K562 (cell line): ENCODE results near the gene TSC22D3. TPM values are rescaled to one million over a fixed set of nuclear protein-coding genes. Genes with fewer than 3 reads are reported as not detected.

Experiments
- ATAC-seq: fragments of 200-7000 bp; cut with Tn5 transposase; 3 replicates; pipeline ENCODE4 v1.9.1; 2020; ENCODE audit warnings: moderate library complexity
- BruUV-seq: library from RNA; stranded (reverse); fragments of 400-500 nt; replicated peaks from 2 replicates; lab custom pipeline; 2021; lab: Mats Ljungman, UMichigan
- CTCF ChIA-PET: fragments of 300-600 bp; formaldehyde crosslinking; extraction: SDS; loops from one replicate; lab custom pipeline; 2021; ENCODE audit warnings: low intra/inter-chr PET ratio; lab: Yijun Ruan, JAX
- POLR2A ChIA-PET: fragments of 300-600, 350-650 bp; sonication (Branson Sonifier 250); formaldehyde crosslinking; extraction: SDS; loops from one replicate; lab custom pipeline; 2021; ENCODE audit warnings: antibody characterized with exemption, inconsistent platforms; lab: Yijun Ruan, JAX
- DNase-seq, 4 experiments: peaks; one replicate each; pipeline versions ENCODE4 v3.0.0 to v3.0.0-alpha.2; 2011 to 2018; ENCODE audit warnings: low spot score in 3 of 4, mixed read lengths in 3 of 4; ENCODE audit errors: extremely low read depth in 1 of 4
- FAIRE-seq: peaks from 2 replicates; lab custom pipeline; 2011; peaks lifted over from hg19 to GRCh38; lab: Jason Lieb, UNC
- H2AFZ ChIP-seq: 2 replicates; pipeline ENCODE4 v1.6.0; 2011; ENCODE audit warnings: low read depth, low read length, control low read depth, inconsistent platforms
- H3K27ac ChIP-seq: fragments of 200-600 bp; 3 replicates; pipeline ENCODE4 v1.8.0; 2011; ENCODE audit warnings: low read depth, mild to moderate bottlenecking, control low read depth, inconsistent platforms, low read length, moderate library complexity, mixed read lengths; ENCODE audit errors: extremely low read depth
- H3K27me3 ChIP-seq, 2 experiments: fragments of 300-600 bp in 1 of 2; 2 replicates in 1 of 2; 3 replicates in 1 of 2; pipeline versions ENCODE4 v1.6.0 to v1.8.0; 2011; ENCODE audit warnings: inconsistent platforms in 2 of 2, low read length in 2 of 2, mild to moderate bottlenecking in 1 of 2, mixed read lengths in 1 of 2, moderate library complexity in 1 of 2; ENCODE audit not compliant: control insufficient read depth in 2 of 2, insufficient read depth in 2 of 2
- H3K36me3 ChIP-seq: fragments of 300-600 bp; 3 replicates; pipeline ENCODE4 v1.8.0; 2011; ENCODE audit warnings: mild to moderate bottlenecking, low read length, inconsistent platforms; ENCODE audit not compliant: control insufficient read depth, insufficient read depth
- H3K4me1 ChIP-seq, 2 experiments: fragments of 200-600 bp in 1 of 2; replicated peaks in 1 of 2; 2 replicates in 1 of 2; 3 replicates in 1 of 2; pipeline versions ENCODE4 v1.5.1 to v1.8.0; 2011; ENCODE audit warnings: inconsistent platforms in 2 of 2, low read length in 2 of 2, mild to moderate bottlenecking in 1 of 2, mixed read lengths in 1 of 2, moderate library complexity in 1 of 2; ENCODE audit not compliant: control insufficient read depth in 2 of 2, insufficient read depth in 2 of 2
- H3K4me2 ChIP-seq: 2 replicates; pipeline ENCODE4 v1.6.1; 2011; ENCODE audit warnings: low read length, control low read depth, inconsistent platforms, mixed read lengths; ENCODE audit not compliant: insufficient read depth
- H3K4me3 ChIP-seq: fragments of 200-600 bp; sonication (generic), shearing (Covaris generic); 2 replicates; pipeline ENCODE4 v1.5.1; 2016; ENCODE audit warnings: control low read depth, inconsistent platforms
- H3K79me2 ChIP-seq: fragments of 200-600 bp; 3 replicates; pipeline ENCODE4 v1.8.0; 2011; ENCODE audit warnings: low read length, inconsistent platforms; ENCODE audit not compliant: control insufficient read depth, insufficient read depth
- H3K9ac ChIP-seq, 2 experiments: 2 replicates each; pipeline versions ENCODE4 v1.6.0 to v1.6.1; 2011; ENCODE audit warnings: low read depth in 2 of 2, low read length in 2 of 2, control low read depth in 1 of 2, inconsistent platforms in 1 of 2, mild to moderate bottlenecking in 1 of 2, mixed read lengths in 1 of 2; ENCODE audit not compliant: insufficient read depth in 1 of 2
- H3K9me1 ChIP-seq: one replicate; pipeline ENCODE4 v1.6.0; 2011; ENCODE audit warnings: inconsistent platforms, mild to moderate bottlenecking, low read length, moderate library complexity; ENCODE audit not compliant: control insufficient read depth, insufficient read depth
- H3K9me3 ChIP-seq: replicated peaks from 2 replicates; pipeline ENCODE4 v1.5.1; 2011; ENCODE audit warnings: low read depth, low read length, inconsistent platforms; ENCODE audit not compliant: control insufficient read depth, insufficient read depth
- H4K20me1 ChIP-seq: replicated peaks from 2 replicates; pipeline ENCODE4 v1.6.1; 2011; ENCODE audit warnings: low read length, inconsistent platforms, mixed read lengths; ENCODE audit not compliant: control insufficient read depth, insufficient read depth
- ARID1B ChIP-seq: fragments of 450-650 bp; IDR thresholded peaks from 2 replicates; pipeline ENCODE4 v1.6.1; 2016; ENCODE audit warnings: antibody characterized with exemption, mild to moderate bottlenecking, inconsistent platforms
- BCL6 ChIP-seq: fragments of 250-450 bp; sonication (Bioruptor Pico); IDR thresholded peaks from 2 replicates; pipeline ENCODE4 v1.4.0; 2020
- DPF2 ChIP-seq: fragments of 450-650 bp; IDR thresholded peaks from 2 replicates; pipeline ENCODE4 v1.6.1; 2016
- EGR1 ChIP-seq: fragments of 450-650 bp; conservative IDR thresholded peaks from 2 replicates; pipeline ENCODE4 v1.6.1; 2017; ENCODE audit warnings: mild to moderate bottlenecking
- FOXA1 ChIP-seq: fragments of 450-650 bp; IDR thresholded peaks from 2 replicates; pipeline ENCODE4 v1.6.1; 2016; ENCODE audit warnings: mild to moderate bottlenecking, borderline replicate concordance
- HDAC1 ChIP-seq, 2 experiments: fragments of 450-650 bp; IDR thresholded peaks; 2 replicates each; pipeline ENCODE4 v1.6.1; 2016 to 2017; ENCODE audit warnings: inconsistent platforms in 1 of 2, mild to moderate bottlenecking in 1 of 2, moderate library complexity in 1 of 2
- HMG20A ChIP-seq: fragments of 450-650 bp; formaldehyde crosslinking; conservative IDR thresholded peaks from 2 replicates; pipeline ENCODE4 v1.4.0; 2020; ENCODE audit warnings: mild to moderate bottlenecking, mixed read lengths
- KAT7 ChIP-seq: sonication (generic); formaldehyde crosslinking; IDR thresholded peaks from 2 replicates; pipeline ENCODE4 v1.8.0; 2022; ENCODE audit warnings: missing genetic modification reagents, mild to moderate bottlenecking, borderline replicate concordance
- KDM1A ChIP-seq, 2 experiments: fragments of 450-650 bp; IDR thresholded peaks; 2 replicates each; pipeline ENCODE4 v1.6.1; 2016; ENCODE audit warnings: mild to moderate bottlenecking in 2 of 2
- MCM7 ChIP-seq, 2 experiments: fragments of 450-650 bp; IDR thresholded peaks; 2 replicates each; pipeline ENCODE4 v1.6.1; 2016 to 2018
- MTA1 ChIP-seq: fragments of 450-650 bp; IDR thresholded peaks from 2 replicates; pipeline ENCODE4 v1.6.1; 2017; ENCODE audit warnings: borderline replicate concordance
- PKNOX1 ChIP-seq: fragments of 450-650 bp; IDR thresholded peaks from 2 replicates; pipeline ENCODE4 v1.6.1; 2016
- RAD21 ChIP-seq, 2 experiments: fragments of 250-450 bp in 1 of 2; fragments of 450-650 bp in 1 of 2; sonication (Bioruptor Pico) in 1 of 2; formaldehyde crosslinking in 1 of 2; IDR thresholded peaks in 1 of 2; conservative IDR thresholded peaks in 1 of 2; 2 replicates each; pipeline versions ENCODE4 v1.4.0 to v1.8.0; 2020 to 2022; ENCODE audit warnings: mild to moderate bottlenecking in 2 of 2, moderate library complexity in 1 of 2
- TBP ChIP-seq: optimal IDR thresholded peaks from 2 replicates; pipeline ENCODE3; 2011; ENCODE audit warnings: low read depth, low read length, improper control_type of control experiment
- TCF3 ChIP-seq: sonication (generic); formaldehyde crosslinking; IDR thresholded peaks from 2 replicates; pipeline ENCODE4 v1.4.0; 2020; ENCODE audit warnings: mild to moderate bottlenecking, missing genetic modification reagents
- TCF7 ChIP-seq: sonication (generic); IDR thresholded peaks from 2 replicates; pipeline ENCODE4 v1.6.1; 2016; ENCODE audit warnings: antibody characterized with exemption, borderline replicate concordance
- TEAD4 ChIP-seq, 2 experiments: sonication (generic) in 1 of 2; formaldehyde crosslinking in 1 of 2; IDR thresholded peaks; 2 replicates each; pipeline versions ENCODE4 v1.6.1 to v1.8.0; 2012 to 2022; ENCODE audit warnings: borderline replicate concordance in 1 of 2, inconsistent platforms in 1 of 2, low read length in 1 of 2, mild to moderate bottlenecking in 1 of 2, missing genetic modification reagents in 1 of 2
- U2AF2 ChIP-seq: fragments of 200-400 bp; formaldehyde crosslinking; optimal IDR thresholded peaks from 2 replicates; pipeline ENCODE3; 2017; ENCODE audit warnings: low read depth, mild to moderate bottlenecking, low read length
- ZNF764 ChIP-seq: fragments of 250-450 bp; sonication (Bioruptor Pico); IDR thresholded peaks from 2 replicates; pipeline ENCODE4 v1.4.0; 2020; ENCODE audit warnings: low read depth, mild to moderate bottlenecking, moderate library complexity
- WGBS: fragments of 100-300 bp; shearing (Covaris generic); methylation state at CpG from one replicate; pipeline ENCODE4 v1.1.6; 2016; ENCODE audit warnings: low coverage, mixed read lengths; ENCODE audit not compliant: insufficient coverage; ENCODE audit errors: missing lambda C conversion rate; 5-methylcytosine and 5-hydroxymethylcytosine counted together
- in situ Hi-C: fragments of 300-500 bp; cut with MboI; formaldehyde crosslinking; loops from 4 replicates; pipeline ENCODE4 v1.15.0; 2018; ENCODE audit warnings: inconsistent platforms, mixed read lengths
- intact Hi-C: fragments of 100-400 bp; cut with micrococcal nuclease; formaldehyde crosslinking; loops from 2 replicates; pipeline ENCODE4 v1.14.2; 2022
- polyA plus RNA-seq, 8 experiments: library from polyadenylated mRNA; depleted of rRNA in 4 of 8; stranded (reverse) in 5 of 8; unstranded in 3 of 8; fragments of >200 nt; fragmentation: Nextera tagmentation in 2 of 8; fragmentation: Illumina TruSeq in 1 of 8; extraction: Ambion mirVana in 2 of 8; extraction: Trizol in 1 of 8; gene quantifications; 2 replicates each; pipeline versions ENCODE4 v1.2.1 to v1.2.3, GENCODE V29; 2011 to 2014; ENCODE audit warnings: inconsistent platforms in 1 of 8, missing spikeins in 1 of 8
- total RNA-seq, 7 experiments: library from RNA; depleted of rRNA in 6 of 7; stranded (reverse); fragments of >200 nt in 6 of 7; fragmentation: Illumina TruSeq in 2 of 7; extraction: Trizol in 2 of 7; gene quantifications; 2 replicates each; pipeline versions ENCODE4 v1.2.1 to v1.2.3, GENCODE V29; 2011 to 2021; ENCODE audit warnings: low replicate concordance in 1 of 7
- TF ChIP-seq, protein P1 (sequence below), 2 experiments: fragments of 450-650 bp in 1 of 2; sonication (generic) in 1 of 2; formaldehyde crosslinking; conservative IDR thresholded peaks; 2 replicates each; pipeline versions ENCODE4 v1.4.0 to v1.8.1; 2020 to 2022; ENCODE audit warnings: mild to moderate bottlenecking in 1 of 2, missing genetic modification reagents in 1 of 2
- TF ChIP-seq, protein P2 (sequence below): fragments of 450-650 bp; formaldehyde crosslinking; conservative IDR thresholded peaks from 2 replicates; pipeline ENCODE4 v1.4.0; 2022; ENCODE audit warnings: mild to moderate bottlenecking, missing genetic modification characterization

Gene TSC22D3
- total and polyA plus RNA-seq, 9 of the 15 experiments (the other 6 are each of a cell fraction or from before 2014, with no cell fraction given), result 0.48 to 3.0 (median 0.87) TPM

GRCh38 chrX:107699616-107700015 lies 76.0 kb downstream of the TSC22D3 start (continued):
- TF ChIP-seq, protein P1, sequence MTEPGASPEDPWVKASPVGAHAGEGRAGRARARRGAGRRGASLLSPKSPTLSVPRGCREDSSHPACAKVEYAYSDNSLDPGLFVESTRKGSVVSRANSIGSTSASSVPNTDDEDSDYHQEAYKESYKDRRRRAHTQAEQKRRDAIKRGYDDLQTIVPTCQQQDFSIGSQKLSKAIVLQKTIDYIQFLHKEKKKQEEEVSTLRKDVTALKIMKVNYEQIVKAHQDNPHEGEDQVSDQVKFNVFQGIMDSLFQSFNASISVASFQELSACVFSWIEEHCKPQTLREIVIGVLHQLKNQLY (CRISPR knock-in tag; conservative IDR thresholded peaks at IDR 0.05), result no peak
- no peak for TF ChIP-seq FOXA1
- TF ChIP-seq TCF7, result no peak
- no peak for TF ChIP-seq MCM7 (IDR thresholded peaks at IDR 0.05)
- no peak for TF ChIP-seq ZNF764
- no peak for TF ChIP-seq TEAD4 (IDR thresholded peaks at IDR 0.05; ENCODE audit: low read length)
- TF ChIP-seq TEAD4 (CRISPR knock-in tag; IDR thresholded peaks at IDR 0.05; ENCODE audit: borderline replicate concordance), result no peak
- no peak for TF ChIP-seq HMG20A (CRISPR knock-in tag)
- TF ChIP-seq BCL6 (CRISPR knock-in tag), result no peak
- TF ChIP-seq TBP, result no peak
- TF ChIP-seq KAT7, result no peak
- TF ChIP-seq U2AF2, result no peak

DNA sequence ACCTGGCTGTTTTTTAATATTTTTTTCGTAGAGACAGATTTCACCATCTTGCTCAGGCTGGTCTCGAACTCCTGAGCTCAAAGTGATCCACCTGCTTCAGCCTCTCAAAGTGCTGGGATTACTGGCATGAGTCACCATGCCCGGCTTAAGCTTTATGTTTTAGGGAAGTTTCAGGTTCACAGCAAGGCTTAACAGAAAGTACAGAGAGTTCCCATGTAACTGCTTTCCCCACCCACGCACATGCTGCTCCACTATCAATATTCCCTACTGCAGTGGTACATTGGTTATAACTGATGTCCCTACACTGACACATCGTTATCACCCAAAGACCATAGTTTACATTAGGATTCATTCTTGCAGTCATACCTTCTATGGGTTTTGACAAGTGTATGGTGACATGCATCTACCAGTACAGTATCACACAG lies 84.6 kb downstream of the TSC22D3 start:
- in situ Hi-C loops (no loop called here), intact Hi-C loops (no loop called here)
- Histone ChIP-seq H3K9me1 (no peaks in the 10 kb centered on the region), H3K36me3 (no peaks in the 10 kb centered on the region), H3K4me3 (no peak overlapping the region), H2AFZ (no peak overlapping the region), H3K27me3 (no peaks in the 10 kb centered on the region), H4K20me1 (no peaks in the 10 kb centered on the region), H3K79me2 (no peaks in the 10 kb centered on the region), H3K27ac (no peak overlapping the region), H3K4me1 (peaks cover 3% of the 10 kb centered on the region in 2 experiments; a peak in 2 of 5 replicates), H3K9me3 (no peaks in the 10 kb centered on the region), H3K9ac (no peak overlapping the region), H3K4me2 (no peak overlapping the region)
- POLR2A ChIA-PET, result interaction anchor here (1.4 kb wide), 1 partner anchor 97 kb away, joined by 5 read pairs; no protein-coding TSS in a partner anchor
- 5% methylated on average over 5 of the region's 5 CpGs for WGBS
- DNase-seq (peak in 1 of 4 experiments; percentile 46), FAIRE-seq (no peak), ATAC-seq (no peak; the same call in 2 of the 3 replicates)
- CTCF ChIA-PET, result no interaction called here
- no TSS peak for BruUV-seq
- TF ChIP-seq KDM1A (IDR thresholded peaks at IDR 0.05), result peak; percentile 8 to 30; a peak in 1 of 4 replicates
- 0 out of 2 replicates have a peak, but pooled peaks have one; percentile 33 for TF ChIP-seq MTA1
- TF ChIP-seq ARID1B, result peak; percentile 52; the same call in 1 of the 2 replicates
- TF ChIP-seq TCF3 (CRISPR knock-in tag), result peak; percentile 64
- TF ChIP-seq EGR1, result peak; percentile 91
- TF ChIP-seq DPF2, result peak; percentile 40; the same call in 1 of the 2 replicates
- TF ChIP-seq, protein P2, sequence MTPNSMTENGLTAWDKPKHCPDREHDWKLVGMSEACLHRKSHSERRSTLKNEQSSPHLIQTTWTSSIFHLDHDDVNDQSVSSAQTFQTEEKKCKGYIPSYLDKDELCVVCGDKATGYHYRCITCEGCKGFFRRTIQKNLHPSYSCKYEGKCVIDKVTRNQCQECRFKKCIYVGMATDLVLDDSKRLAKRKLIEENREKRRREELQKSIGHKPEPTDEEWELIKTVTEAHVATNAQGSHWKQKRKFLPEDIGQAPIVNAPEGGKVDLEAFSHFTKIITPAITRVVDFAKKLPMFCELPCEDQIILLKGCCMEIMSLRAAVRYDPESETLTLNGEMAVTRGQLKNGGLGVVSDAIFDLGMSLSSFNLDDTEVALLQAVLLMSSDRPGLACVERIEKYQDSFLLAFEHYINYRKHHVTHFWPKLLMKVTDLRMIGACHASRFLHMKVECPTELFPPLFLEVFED, result no peak
- TF ChIP-seq HDAC1 (IDR thresholded peaks at IDR 0.05), result peak in 1 of 2 experiments; percentile 48; a peak in 1 of 4 replicates
- TF ChIP-seq RAD21 (CRISPR knock-in tag; conservative IDR thresholded peaks at IDR 0.05 in 1 of 2, IDR thresholded peaks at IDR 0.05 in 1 of 2), result no peak
- TF ChIP-seq PKNOX1, result peak; percentile 56
